Measurements from ENCODE around the gene S1PR2.

Gene S1PR2, protein sequence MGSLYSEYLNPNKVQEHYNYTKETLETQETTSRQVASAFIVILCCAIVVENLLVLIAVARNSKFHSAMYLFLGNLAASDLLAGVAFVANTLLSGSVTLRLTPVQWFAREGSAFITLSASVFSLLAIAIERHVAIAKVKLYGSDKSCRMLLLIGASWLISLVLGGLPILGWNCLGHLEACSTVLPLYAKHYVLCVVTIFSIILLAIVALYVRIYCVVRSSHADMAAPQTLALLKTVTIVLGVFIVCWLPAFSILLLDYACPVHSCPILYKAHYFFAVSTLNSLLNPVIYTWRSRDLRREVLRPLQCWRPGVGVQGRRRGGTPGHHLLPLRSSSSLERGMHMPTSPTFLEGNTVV

DNA sequence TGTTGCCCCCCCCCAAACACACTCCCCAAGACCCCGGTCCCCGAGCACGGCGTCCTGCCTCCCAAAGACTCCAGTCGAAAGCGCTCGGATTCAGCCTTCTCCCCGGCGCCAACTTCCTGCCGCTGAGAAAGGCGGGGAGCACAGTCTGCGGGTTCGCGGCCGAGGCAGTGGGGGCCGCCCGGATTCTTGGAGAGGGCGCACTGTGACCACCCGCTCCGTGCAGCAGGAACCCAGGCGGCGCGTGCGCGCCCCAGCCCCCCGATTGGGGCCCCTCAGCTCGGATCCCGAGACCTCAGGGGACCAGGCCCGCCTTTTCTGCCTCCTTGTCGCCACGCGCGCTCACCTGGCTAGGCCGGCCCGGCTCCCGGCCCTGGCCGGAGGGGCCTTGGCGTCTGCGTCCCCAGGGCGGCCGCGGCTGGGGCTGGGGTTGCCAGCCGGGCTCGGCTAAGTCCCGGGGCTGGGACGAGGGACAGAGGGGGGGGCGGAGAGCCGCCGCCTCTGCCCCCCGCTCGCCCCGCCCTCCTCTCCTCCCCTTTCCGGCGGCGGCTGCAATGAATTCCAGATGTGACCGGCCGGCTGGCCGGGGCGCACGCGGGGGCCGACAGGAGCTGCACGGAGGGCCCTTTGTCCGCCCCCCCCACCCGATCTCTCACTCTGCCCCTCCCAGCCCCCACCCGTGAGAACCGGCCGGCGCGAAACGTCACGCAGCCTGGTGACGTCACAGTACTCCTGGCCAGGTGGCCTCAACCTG, at the start of gene S1PR2:
Gene S1PR2, minus strand, starts transcription at position 471 of the 751 bp plus-strand sequence. CDS start 6,426 bp downstream, outside the sequence.
- DNase-seq = peak; percentile 79

DNA sequence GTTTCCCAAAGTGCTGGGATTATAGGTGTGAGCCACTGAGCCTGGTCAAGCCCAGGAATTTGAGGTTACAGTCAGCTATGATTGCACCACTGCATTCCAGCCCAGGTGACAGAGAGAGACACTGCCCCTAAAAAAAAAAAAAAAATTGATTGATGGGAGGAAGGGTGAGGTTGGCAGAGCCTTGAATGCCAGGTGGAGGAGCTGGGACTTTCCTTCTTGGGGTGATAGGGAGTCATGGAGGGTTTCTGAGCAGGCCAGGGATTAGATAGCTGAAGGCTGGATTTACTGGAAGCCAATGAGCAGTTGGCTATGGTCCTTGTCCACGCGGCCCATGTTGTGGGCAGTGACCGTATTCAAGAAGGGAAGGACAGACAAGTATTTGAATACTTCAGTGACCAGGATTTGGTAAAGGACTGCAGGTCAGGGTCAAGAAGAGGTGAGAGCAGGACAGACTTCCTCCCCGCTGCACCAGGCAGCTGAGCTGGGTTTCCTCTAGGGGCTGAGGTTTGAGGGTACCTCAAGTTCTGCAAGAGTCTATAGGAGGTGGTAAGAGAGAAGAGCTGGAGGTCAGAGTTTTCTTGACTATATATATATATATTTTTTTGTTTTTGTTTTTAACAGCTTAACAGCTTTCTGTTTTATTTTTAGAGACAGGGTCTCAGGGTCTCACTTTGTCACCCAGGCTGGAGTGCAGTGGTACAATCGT, 48.8 kb upstream of the S1PR2 start:
- no peak for DNase-seq

DNA sequence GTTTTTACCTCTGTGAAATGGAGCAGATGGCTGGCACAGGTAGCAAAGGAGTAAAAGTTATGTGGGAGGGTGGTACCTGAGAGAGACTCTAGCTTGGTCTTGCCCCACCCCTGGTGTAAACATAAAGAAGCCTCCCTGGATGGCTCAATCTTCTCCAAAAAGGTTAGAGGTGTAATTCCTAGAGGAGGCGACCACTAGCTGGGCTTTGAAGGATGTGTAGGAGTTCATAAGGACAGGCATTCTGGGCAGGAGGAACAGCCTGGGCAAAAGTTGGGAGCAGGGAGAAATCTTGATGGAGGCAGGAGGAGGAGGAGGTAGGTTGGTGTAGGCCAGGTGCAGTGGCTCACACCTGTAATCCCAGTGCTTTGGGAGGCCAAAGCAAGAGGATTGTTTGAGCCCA, 47.8 kb upstream of the S1PR2 start:
- no peak for DNase-seq

DNA sequence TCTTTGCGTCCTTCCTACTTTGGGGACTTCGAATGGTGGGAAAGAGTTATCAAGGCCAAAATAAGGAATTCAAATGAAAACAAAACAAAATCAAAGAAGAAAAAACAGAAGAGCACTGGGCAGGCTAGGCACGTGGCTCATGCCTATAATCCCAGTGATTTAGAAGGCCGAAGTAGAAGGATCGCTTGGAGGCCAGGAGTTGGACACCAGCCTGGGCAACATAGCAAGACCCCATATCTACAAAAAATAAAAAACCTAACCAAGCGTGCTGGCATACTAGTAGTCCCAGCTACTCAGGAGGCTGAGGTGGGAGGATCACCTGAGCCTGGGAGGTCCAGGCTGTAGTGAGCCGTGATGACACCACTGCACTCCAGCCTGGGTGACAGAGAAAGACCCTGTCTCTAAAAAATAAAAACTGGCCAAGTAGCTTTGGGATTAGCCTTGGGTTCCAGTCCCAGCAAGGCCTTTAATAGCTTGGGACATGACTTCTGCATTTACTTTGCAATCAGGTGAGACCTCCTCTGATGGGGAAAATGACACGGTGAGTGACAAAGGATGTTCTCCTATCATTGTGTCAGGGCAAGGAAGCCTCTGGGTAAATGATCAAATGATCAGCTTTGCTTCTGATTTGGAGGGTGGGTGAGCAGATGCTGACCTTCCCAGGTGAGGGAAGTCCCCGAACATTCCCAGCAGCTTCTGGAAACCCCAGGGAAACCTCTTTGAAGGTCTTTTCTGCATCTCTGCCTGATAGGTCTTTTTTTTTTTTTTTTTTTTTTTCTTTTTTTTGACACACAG, 46.9 kb upstream of the S1PR2 start:
- DNase-seq = no peak

DNA sequence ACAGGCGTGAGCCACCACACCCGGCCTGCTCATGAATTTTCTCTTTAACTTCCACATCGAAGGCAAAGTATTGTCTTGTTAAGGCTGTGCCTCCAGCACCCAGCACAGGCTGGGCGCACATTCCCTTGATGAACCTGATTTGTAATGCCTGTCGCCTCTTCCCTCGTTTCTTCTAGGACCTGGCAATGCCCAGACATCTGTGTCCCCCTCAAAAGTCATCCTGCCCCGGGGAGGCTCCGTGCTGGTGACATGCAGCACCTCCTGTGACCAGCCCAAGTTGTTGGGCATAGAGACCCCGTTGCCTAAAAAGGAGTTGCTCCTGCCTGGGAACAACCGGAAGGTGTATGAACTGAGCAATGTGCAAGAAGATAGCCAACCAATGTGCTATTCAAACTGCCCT, 43.5 kb upstream of the S1PR2 start:
- DNase-seq = no peak

DNA sequence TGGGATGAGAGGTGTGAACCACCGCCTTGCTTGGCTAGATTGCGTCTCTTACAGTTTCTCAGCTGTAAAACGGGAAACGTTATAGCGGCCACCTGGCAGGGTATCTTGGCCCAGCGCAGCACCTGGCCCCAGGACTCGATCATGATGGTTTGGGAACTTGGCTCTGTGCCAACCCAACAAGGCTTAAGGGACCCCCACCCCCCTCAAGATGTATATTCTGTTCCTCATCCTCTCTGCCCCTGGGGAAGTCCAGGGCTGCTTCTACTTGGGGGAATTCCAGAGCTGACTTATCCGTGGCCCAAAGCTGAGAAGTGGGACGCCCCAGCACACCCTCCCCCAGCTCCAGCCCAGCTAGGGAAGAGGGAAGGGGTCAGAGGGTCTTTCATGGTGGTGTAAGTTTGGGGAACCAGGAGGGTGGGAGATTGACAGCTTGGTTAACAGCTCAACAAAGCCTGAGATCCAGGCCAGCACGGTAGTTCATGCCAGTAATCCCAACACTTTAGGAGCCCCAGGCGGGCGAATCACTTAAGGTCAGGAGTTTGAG, 40.5 kb upstream of the S1PR2 start:
- DNase-seq = peak; percentile 38

DNA sequence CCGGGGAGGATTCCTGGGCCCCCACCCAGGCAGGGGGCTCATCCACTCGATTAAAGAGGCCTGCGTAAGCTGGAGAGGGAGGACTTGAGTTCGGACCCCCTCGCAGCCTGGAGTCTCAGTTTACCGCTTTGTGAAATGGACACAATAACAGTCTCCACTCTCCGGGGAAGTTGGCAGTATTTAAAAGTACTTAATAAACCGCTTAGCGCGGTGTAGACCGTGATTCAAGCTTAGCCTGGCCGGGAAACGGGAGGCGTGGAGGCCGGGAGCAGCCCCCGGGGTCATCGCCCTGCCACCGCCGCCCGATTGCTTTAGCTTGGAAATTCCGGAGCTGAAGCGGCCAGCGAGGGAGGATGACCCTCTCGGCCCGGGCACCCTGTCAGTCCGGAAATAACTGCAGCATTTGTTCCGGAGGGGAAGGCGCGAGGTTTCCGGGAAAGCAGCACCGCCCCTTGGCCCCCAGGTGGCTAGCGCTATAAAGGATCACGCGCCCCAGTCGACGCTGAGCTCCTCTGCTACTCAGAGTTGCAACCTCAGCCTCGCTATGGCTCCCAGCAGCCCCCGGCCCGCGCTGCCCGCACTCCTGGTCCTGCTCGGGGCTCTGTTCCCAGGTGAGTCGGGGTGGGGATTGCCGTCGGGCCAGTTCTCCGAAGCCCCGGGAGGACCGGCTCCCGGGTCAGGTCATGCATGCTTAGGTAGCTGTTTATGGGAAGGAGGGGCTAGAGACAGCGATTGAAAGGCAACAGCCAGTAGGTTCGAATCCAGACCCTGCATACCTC, 39.7 kb upstream of the S1PR2 start, which contains the start of gene ICAM1:
Gene ICAM1, plus strand, starts transcription at position 505 of the 779 bp plus-strand sequence. Its CDS starts 40 bp downstream, at position 545.
- DNase-seq = peak; percentile 76

DNA sequence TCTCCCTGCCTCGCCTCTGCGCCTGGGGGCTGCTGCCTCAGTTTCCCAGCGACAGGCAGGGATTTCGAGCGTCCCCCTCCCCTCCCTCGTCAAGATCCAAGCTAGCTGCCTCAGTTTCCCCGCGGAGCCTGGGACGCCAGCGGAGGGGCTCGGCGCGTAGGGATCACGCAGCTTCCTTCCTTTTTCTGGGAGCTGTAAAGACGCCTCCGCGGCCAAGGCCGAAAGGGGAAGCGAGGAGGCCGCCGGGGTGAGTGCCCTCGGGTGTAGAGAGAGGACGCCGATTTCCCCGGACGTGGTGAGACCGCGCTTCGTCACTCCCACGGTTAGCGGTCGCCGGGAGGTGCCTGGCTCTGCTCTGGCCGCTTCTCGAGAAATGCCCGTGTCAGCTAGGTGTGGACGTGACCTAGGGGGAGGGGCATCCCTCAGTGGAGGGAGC, 39.1 kb upstream of the S1PR2 start:
- DNase-seq = peak; percentile 33

DNA sequence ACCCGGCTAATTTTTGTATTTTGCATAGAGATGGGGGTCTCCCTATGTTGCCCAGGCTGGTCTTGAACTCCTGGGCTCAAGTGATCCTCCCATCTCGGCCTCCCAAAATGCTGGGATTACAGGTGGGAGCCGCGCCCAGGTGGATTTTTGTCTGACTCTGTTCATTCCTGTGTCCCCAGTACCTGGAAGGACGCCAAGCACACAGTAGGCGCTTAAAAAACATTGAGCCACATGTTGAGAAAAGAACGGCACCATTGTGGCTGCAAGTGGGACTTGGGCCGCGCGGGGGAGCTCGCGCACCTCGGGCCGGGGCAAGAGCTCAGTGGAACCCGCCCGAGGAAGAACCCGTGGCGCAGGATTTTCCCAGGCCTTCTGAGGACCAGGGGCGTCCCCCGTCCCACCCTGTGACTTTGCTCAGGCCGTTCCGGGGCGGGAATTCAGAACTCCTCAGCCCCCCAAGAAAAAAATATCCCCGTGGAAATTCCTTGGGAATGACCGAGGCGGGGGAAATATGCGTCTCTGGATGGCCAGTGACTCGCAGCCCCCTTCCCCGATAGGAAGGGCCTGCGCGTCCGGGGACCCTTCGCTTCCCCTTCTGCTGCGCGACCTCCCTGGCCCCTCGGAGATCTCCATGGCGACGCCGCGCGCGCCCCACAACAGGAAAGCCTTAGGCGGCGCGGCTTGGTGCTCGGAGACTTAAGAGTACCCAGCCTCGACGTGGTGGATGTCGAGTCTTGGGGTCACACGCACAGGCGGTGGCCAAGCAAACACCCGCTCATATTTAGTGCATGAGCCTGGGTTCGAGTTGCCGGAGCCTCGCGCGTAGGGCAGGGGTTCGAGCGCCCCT, 38.4 kb upstream of the S1PR2 start:
- peak; percentile 81 for DNase-seq

DNA sequence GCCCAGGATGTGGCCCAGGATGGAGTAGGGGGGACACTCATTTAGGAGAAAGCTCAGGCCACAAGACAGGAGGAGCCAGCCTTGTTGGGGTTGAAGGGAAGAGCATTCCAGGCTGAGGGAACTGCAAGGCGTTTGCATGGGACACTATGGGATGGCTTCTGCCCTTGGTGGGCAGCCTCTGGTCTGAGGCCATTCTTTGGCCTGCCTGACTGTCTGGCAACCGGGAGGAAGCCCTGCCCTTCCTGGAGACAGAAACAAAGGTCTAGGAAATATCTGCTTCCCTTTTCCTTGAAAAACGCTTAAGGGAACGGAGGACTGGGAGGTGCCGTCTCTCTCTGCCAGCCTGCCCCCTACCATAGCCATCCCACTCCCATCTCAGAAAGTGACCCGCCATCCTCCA, 36.9 kb upstream of the S1PR2 start:
- DNase-seq = no peak

DNA sequence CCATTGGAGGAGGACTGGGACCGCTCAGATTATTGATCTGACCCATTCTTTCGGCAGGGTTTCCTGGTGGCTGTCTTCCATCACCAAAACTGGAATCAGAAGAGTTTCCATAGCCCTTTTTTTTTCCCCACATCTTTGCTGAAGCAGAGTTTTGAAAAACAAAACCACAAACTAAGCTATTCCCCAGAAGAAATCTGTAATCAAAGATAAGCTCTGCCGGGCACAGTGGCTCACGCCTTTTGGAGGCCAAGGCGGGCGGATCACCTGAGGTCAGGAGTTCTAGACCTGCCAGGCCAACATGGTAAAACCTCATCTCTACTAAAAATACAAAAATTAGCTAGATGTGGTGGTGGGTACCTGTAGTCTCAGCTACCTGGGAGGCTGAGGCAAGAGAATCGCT, 35.6 kb upstream of the S1PR2 start:
- DNase-seq = no peak

DNA sequence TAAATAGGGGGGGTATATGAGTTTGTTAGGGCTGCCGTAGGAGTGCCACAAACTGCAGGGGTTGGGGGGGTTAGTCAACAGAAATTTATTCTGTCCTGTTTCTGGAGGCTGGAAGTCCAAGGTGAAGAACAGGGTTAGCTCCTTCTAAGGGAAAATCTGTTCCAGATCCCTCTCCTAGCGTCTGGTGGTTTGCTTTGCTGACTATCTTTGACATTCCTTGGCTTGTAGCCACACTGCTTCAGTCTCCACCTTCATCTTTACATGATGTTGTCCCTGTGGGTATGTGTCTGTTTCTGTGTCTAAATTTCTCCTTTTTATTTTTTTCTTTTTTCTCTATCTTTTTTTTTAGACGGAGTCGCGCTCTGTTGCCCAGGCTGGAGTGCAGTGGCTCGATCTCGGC, 31.6 kb upstream of the S1PR2 start:
- no peak for DNase-seq

DNA sequence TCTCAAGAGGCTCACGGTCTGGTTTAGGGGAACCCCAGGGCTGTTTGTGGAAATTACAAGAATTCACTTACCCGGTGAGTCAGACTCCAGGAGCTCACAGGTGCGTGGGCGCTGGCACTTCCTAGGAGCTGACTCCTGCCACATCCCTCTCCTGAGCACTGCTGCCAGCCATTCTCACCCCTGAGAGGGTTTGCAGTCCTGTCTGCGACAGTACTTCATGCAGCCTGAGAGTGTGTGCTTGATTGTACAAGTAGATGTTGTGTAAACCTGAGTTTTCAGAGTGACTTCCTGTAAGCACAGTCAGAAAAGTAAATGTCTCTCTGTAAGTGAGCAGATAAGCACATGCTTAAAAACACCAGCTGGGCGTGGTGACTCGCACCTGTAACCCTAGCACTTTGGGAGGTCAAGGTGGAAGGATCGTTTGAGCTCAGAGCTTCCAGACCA, 29.0 kb upstream of the S1PR2 start:
- DNase-seq = no peak

DNA sequence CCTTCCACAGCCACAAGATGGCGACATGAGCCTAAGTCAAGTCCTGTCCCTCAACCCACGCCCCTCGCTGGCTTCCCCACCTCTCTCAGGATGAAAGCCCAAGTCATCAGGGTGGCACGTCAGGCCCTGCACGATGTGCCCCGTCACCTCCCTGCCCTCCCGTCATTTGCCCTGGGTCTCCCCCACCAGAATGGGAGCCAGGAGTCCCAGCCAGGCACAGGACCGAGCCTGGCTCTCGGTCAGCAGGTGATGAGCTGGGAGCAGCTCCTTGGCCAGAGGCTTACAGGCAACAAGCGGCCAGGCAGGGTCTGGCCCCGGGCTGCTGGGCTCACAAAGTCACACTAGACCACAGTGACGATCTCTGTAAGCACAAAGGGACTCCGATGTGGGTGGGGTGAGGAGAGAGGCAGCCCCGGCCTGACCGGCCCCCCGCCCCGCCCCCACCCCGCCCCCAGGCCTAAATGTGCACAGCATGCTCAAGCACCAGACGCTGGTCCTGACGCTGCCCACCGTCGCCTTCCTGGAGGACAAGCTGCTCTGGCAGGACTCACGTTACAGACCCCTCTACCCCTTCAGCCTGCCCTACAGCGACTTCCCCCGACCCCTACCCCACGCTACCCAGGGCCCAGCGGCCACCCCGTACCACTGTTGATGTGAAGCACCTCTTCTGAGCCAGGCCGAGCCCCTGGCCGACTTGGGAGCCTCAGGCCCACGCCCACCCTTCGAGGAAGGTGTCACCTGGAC, 28.2 kb upstream of the S1PR2 start:
- peak; percentile 86 for DNase-seq

DNA sequence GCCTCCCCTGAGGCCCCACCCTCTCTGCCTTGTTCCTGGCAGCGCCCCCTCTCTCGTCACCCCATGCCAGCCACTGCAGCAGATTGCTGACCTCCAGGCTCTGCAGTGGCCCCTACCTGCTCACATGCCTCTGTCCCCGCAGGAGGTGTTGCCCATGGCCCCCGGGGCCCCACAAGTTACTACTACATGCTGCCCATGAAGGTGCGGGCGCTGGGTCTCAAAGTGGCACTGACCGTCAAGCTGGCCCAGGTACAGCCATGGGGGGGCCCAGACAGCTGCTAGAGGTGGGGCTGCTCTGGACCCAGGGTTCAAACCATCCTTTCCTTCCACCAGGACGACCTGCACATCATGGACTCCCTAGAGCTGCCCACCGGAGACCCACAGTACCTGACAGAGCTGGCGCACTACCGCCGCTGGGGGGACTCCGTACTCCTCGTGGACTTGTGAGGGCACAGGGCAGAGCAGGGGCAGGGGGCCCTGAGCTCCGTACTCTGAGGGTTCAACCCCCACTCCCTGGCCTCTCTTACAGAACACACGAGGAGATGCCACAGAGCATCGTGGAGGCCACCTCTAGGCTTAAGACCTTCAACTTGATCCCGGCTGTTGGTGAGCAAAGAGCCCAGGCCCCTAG, 27.1 kb upstream of the S1PR2 start:
- no peak for DNase-seq

DNA sequence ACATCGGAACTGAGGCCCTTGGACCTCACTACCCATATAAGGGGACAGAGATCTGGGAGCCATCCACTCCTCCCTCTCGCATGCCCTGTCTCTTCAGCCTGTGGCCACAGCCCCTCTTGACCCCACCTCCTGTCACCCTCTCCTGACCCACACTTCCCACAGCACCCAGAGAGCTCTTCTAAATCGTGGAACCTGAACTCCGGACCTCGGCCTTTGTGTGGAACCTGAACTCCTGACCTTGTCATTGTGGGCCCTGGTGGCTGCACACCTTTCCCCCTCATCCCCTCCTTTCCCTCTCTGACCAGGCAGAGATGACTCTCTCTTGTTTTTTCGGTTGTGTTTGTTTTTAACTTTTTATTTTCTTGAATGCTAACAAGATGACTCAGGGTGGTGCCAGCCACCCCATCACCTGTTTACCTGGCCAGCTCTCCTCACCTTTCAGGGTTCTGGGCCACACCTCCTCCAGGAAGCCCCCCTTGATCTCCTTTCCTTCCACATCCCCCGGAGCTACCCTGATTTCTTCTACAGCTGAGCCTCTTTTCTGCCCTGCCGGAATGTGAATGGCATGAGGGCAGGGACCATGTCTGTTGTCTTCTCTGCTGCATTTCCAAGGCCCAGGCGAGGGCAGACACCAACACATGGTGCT, 26.0 kb upstream of the S1PR2 start:
- no peak for DNase-seq

DNA sequence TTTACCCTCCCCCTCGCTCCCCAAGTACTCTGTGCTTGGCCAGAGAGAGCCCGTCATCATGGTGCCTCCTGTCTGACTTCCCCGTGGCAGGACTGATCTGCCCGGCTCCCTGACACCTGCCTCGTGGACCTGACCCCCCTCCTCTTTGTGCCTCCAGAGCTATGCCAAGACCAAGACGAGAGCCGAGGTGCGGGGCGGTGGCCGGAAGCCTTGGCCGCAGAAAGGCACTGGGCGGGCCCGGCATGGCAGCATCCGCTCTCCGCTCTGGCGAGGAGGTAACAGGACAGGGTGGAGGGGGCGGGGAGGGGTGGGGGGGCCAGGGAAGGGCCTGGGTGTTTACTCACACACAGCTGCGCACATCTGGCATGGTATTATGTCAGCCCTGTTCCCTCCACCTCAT, 25.4 kb upstream of the S1PR2 start:
- DNase-seq = no peak

DNA sequence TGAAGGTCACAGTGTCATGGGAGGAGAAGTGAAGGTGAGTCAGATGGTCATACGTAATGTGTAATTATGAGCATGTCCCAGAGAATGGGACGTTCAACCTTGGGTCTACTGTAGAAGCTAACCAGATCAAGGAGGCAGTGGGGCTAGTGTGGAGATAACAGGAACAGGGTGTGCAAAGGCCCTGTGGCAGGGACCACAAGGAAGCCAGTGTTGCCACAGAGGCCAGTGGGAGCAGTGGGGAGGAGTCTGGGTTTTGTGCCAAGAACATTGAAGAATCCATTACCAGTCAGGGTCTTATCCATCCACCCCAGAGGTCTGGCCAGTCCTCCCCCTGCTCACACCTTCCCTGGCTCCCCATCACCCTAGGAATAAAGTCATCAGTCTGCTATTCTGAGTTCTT, 24.2 kb upstream of the S1PR2 start:
- DNase-seq = no peak

DNA sequence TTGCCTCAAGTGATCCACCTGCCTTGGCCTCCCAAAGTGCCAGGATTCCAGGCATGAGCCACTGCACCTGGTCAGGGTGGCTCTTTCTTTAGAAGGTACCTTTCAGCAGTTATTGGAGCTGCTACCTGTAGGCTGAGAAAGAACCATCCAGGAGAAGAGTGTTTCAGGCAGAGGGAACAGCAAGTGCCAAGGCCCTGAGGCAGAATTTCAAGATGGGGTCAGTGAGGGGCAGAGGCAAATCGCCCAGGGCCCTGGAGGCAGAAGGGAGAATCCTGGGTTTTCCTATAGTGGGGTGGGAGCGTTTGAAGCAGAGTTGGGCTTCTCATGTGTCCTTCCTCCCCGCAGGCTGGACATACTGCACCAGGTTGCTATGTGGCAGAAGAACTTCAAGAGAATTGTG, 23.1 kb upstream of the S1PR2 start:
- DNase-seq = no peak
